Right atrium auricular region (tissue), 2 donors: Measurements from ENCODE around the gene DMRTA2. TPM values are rescaled to one million over a fixed set of nuclear protein-coding genes. Genes with fewer than 3 reads are reported as not detected.
A peak's percentile ranks its signal among the peaks of the same experiment; 100 is the strongest.

Experiments
- DNase-seq: peaks from one replicate; pipeline ENCODE4 v3.0.0-alpha.2; 2019; ENCODE audit warnings: low spot score
- H3K27ac ChIP-seq, 2 donors: fragments of 200-600 bp; sonication (generic); 1 replicate in 1 of 2; 2 replicates in 1 of 2; pipeline ENCODE4 v1.5.1; 2016 to 2019
- H3K27me3 ChIP-seq, 2 donors: fragments of 200-600 bp; sonication (generic); one replicate each; pipeline versions ENCODE4 v1.5.1 to v1.6.0; 2017 to 2019
- H3K36me3 ChIP-seq: fragments of 200-600 bp; sonication (generic); one replicate; pipeline ENCODE4 v1.5.1; 2016
- H3K4me1 ChIP-seq, 2 donors: fragments of 200-600 bp; sonication (generic); one replicate each; pipeline versions ENCODE4 v1.5.1 to v1.6.0; 2017 to 2019
- H3K4me3 ChIP-seq, 2 donors: fragments of 200-600 bp; sonication (generic); 1 replicate in 1 of 2; 2 replicates in 1 of 2; pipeline ENCODE4 v1.5.1; 2017 to 2019; ENCODE audit warnings: mild to moderate bottlenecking in 1 of 2, moderate library complexity in 1 of 2
- H3K9me3 ChIP-seq, 2 donors: fragments of 200-600 bp; sonication (generic); one replicate each; pipeline ENCODE4 v1.5.1; 2019
- total RNA-seq, 2 donors: library from RNA; depleted of rRNA; stranded (reverse); fragments of >200 nt; gene quantifications; one replicate each; pipeline ENCODE4 v1.1.0, GENCODE V29; 2016
- TF ChIP-seq, protein P1 (sequence below), 2 donors: fragments of 200-600 bp; sonication (generic); IDR thresholded peaks; one replicate each; pipeline ENCODE4 v1.5.1; 2019; ENCODE audit warnings: antibody characterized with exemption in 2 of 2

DMRTA2 gene
- total RNA-seq: not detected

DNA sequence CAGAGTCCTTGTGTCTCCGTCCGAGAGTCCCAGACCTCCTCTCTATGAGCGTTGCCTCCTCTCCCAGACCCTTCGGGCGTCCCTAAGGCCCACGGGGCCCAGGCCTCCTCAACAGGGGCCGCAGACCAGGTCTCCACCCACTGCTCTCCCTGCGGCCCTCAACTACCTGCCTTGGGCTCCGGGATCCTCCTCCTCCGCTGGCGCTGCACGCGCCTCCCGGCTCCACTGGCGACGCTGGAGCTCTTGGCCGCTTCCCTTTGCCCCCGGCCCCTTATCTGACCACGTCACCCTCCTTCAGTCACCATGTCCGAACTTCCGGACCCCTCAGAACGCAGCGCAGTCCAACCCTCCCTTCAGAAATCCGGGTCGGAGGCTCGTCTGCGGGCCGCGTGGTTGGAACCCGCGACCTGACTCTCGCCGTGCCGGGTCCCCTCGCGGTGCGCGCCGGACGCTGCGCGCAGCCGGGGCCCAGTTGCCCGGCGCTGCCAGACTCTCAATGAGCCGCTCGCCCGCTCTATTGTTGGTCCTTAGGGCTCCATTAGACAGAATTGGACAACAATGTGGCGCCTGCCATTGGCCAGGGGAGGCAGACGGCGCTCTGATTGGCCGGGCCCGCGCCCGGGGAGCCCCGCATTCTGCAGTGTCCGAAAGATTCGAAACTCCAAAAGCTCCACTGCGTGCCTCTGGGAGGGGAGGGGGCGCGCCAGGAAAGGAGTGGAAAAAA lies at the start of gene DMRTA2:
Gene DMRTA2 (minus strand): TSS at position 498 of the 724 bp plus-strand sequence. CDS start 1,907 bp downstream, outside the sequence.
- H3K27ac ChIP-seq: no peak within 1 kb of the TSS
- H3K27me3 ChIP-seq: peaks cover 66 to 93% of the 10 kb centered on the region in 2 donors
- TF ChIP-seq, protein P1, sequence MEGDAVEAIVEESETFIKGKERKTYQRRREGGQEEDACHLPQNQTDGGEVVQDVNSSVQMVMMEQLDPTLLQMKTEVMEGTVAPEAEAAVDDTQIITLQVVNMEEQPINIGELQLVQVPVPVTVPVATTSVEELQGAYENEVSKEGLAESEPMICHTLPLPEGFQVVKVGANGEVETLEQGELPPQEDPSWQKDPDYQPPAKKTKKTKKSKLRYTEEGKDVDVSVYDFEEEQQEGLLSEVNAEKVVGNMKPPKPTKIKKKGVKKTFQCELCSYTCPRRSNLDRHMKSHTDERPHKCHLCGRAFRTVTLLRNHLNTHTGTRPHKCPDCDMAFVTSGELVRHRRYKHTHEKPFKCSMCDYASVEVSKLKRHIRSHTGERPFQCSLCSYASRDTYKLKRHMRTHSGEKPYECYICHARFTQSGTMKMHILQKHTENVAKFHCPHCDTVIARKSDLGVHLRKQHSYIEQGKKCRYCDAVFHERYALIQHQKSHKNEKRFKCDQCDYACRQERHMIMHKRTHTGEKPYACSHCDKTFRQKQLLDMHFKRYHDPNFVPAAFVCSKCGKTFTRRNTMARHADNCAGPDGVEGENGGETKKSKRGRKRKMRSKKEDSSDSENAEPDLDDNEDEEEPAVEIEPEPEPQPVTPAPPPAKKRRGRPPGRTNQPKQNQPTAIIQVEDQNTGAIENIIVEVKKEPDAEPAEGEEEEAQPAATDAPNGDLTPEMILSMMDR (IDR thresholded peaks at IDR 0.05): no peak
- no peak for DNase-seq
- no peaks in the 10 kb centered on the region for H3K9me3 ChIP-seq
- H3K4me1 ChIP-seq: peaks cover 0 to 83% of the 10 kb centered on the region in 2 donors
- H3K36me3 ChIP-seq: no peaks in the 10 kb centered on the region
- peak within 1 kb of the TSS; percentile 7 to 40 for H3K4me3 ChIP-seq

- Histone ChIP-seq H3K27me3 (no peaks in the 10 kb centered on the region), H3K9me3 (no peaks in the 10 kb centered on the region), H3K4me3 (no peak overlapping the region), H3K27ac (no peak overlapping the region), H3K36me3 (peaks cover 10% of the 10 kb centered on the region), H3K4me1 (no peaks in the 10 kb centered on the region)
- TF ChIP-seq, protein P1 (IDR thresholded peaks at IDR 0.05): no peak
- DNase-seq: no peak
These were observed 48.7 kb upstream of the DMRTA2 start for GRCh38 chr1:50471967-50472366.

GRCh38 chr1:50462964-50463363 lies 39.7 kb upstream of the DMRTA2 start:
- no peaks in the 10 kb centered on the region for H3K9me3 ChIP-seq
- DNase-seq: no peak
- no peak overlapping the region for H3K4me3 ChIP-seq
- no peaks in the 10 kb centered on the region for H3K27me3 ChIP-seq
- H3K4me1 ChIP-seq: no peaks in the 10 kb centered on the region
- TF ChIP-seq, protein P1 (IDR thresholded peaks at IDR 0.05): no peak
- H3K27ac ChIP-seq: no peak overlapping the region
- H3K36me3 ChIP-seq: no peaks in the 10 kb centered on the region

DNA sequence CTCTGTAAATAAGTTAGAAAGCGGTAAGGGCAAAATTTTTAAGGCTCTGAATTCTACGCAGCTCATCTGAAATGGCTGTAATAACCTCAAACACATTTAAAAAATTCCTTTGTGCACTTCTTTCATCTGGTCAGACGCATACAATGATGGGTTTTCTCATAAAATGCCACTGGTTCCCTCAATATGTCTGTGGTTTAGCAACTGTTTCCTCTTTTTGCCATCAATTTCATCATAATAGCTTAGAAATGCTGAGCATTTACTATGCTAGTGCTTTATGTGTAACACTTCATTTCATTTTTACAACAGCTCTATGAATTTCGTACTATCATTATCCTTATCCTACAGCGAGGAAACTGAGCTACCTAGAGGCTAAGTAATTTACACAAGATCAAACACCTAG lies 35.3 kb upstream of the DMRTA2 start:
- TF ChIP-seq, protein P1 (IDR thresholded peaks at IDR 0.05): no peak

DNA sequence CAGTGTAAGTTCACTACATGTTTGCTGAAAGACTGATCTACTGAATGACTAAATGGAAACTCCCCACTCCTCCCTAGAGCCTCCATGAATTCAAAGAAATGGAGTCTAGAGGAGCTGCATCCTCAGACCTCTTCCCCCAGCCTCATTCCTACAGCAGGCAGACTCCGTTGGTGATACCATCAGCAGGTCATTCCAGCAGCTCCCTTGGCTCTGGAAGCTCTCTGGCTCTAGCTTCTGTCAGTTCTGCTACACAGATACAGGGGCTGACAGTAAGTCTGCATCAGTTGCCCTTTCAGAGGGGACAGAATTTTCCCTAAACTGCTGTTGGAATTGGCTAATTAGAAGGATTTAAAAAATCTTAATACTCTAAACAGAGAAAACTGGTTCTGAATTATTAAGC lies 31.7 kb upstream of the DMRTA2 start:
- no peak overlapping the region for H3K4me3 ChIP-seq
- no peaks in the 10 kb centered on the region for H3K27me3 ChIP-seq
- H3K4me1 ChIP-seq: no peaks in the 10 kb centered on the region
- no peaks in the 10 kb centered on the region for H3K9me3 ChIP-seq
- H3K36me3 ChIP-seq: no peaks in the 10 kb centered on the region
- no peak for DNase-seq
- no peak overlapping the region for H3K27ac ChIP-seq
- TF ChIP-seq, protein P1 (IDR thresholded peaks at IDR 0.05): no peak

More for the DNA sequence above, 35.3 kb upstream of the DMRTA2 start:
- Histone ChIP-seq H3K9me3 (no peaks in the 10 kb centered on the region), H3K4me3 (no peak overlapping the region), H3K27me3 (no peaks in the 10 kb centered on the region), H3K27ac (no peak overlapping the region), H3K4me1 (no peaks in the 10 kb centered on the region), H3K36me3 (no peaks in the 10 kb centered on the region)
- no peak for DNase-seq

GRCh38 chr1:50453266-50453665 lies 30.0 kb upstream of the DMRTA2 start:
- no peak overlapping the region for H3K27ac ChIP-seq
- no peak overlapping the region for H3K4me3 ChIP-seq
- TF ChIP-seq, protein P1 (IDR thresholded peaks at IDR 0.05): no peak
- no peaks in the 10 kb centered on the region for H3K9me3 ChIP-seq
- no peaks in the 10 kb centered on the region for H3K4me1 ChIP-seq
- H3K36me3 ChIP-seq: no peaks in the 10 kb centered on the region
- no peak for DNase-seq
- H3K27me3 ChIP-seq: no peaks in the 10 kb centered on the region
